ENCODE measurements around the gene LNX2. TPM values are rescaled to one million over a fixed set of nuclear protein-coding genes. Genes with fewer than 3 reads are reported as not detected.

LNX2 gene
- total RNA-seq, 1 donor from 2014 or later: 29.7 TPM

GRCh38 chr13:27569405-27569804, 50.9 kb downstream of the LNX2 start:
- TF ChIP-seq, protein P1, sequence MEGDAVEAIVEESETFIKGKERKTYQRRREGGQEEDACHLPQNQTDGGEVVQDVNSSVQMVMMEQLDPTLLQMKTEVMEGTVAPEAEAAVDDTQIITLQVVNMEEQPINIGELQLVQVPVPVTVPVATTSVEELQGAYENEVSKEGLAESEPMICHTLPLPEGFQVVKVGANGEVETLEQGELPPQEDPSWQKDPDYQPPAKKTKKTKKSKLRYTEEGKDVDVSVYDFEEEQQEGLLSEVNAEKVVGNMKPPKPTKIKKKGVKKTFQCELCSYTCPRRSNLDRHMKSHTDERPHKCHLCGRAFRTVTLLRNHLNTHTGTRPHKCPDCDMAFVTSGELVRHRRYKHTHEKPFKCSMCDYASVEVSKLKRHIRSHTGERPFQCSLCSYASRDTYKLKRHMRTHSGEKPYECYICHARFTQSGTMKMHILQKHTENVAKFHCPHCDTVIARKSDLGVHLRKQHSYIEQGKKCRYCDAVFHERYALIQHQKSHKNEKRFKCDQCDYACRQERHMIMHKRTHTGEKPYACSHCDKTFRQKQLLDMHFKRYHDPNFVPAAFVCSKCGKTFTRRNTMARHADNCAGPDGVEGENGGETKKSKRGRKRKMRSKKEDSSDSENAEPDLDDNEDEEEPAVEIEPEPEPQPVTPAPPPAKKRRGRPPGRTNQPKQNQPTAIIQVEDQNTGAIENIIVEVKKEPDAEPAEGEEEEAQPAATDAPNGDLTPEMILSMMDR (IDR thresholded peaks at IDR 0.05): no peak
- no peaks in the 10 kb centered on the region for H3K27me3 ChIP-seq (ENCODE audit: low read depth)
- H3K27ac ChIP-seq: no peak overlapping the region
- DNase-seq (no peak), ATAC-seq (no peak)
- peaks cover 44% of the 10 kb centered on the region for H3K36me3 ChIP-seq
- intact Hi-C loops (cut with DNase I): no loop called here
- H3K9me3 ChIP-seq: no peaks in the 10 kb centered on the region
- no peaks in the 10 kb centered on the region for H3K4me1 ChIP-seq
- H3K4me3 ChIP-seq: no peak overlapping the region

- no peak for DNase-seq
- H3K4me1 ChIP-seq: no peaks in the 10 kb centered on the region
Measured at GRCh38 chr13:27565818-27566217, 54.5 kb downstream of the LNX2 start.

DNA sequence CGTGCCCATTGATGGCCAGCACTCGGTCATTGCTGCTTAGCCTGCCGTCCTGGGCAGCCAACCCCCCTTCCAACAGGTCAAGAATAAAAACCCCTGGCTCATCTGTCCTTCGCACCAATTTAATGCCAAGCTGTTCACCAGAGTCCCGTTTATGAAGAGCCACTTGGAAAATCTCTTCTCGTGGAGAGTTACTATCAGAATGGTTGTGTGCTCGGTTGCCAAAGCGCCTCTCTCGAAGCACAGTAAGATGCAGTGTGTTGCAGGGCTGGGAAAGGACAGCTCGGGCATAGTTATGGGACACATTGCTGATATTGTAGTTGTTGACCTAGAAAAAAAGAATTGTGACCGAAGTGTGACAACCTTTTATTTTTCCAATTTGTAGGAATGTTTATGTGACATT, 57.9 kb downstream of the LNX2 start:
- H3K4me3 ChIP-seq: no peak overlapping the region
- ATAC-seq (no peak), DNase-seq (no peak)
- intact Hi-C loops (cut with DNase I): no loop called here
- TF ChIP-seq, protein P1 (IDR thresholded peaks at IDR 0.05): no peak
- H3K36me3 ChIP-seq: peaks cover 50% of the 10 kb centered on the region
- H3K4me1 ChIP-seq: no peaks in the 10 kb centered on the region
- H3K9me3 ChIP-seq: no peaks in the 10 kb centered on the region
- H3K27ac ChIP-seq: no peak overlapping the region
- H3K27me3 ChIP-seq (ENCODE audit: low read depth): no peaks in the 10 kb centered on the region

More at GRCh38 chr13:27565818-27566217, 54.5 kb downstream of the LNX2 start:
- Histone ChIP-seq H3K27ac (no peak overlapping the region), H3K27me3 (ENCODE audit: low read depth) (no peaks in the 10 kb centered on the region), H3K4me3 (no peak overlapping the region), H3K9me3 (no peaks in the 10 kb centered on the region), H3K36me3 (peaks cover 56% of the 10 kb centered on the region)
- no peak for ATAC-seq
- TF ChIP-seq, protein P1 (IDR thresholded peaks at IDR 0.05): no peak
- intact Hi-C loops (cut with DNase I): no loop called here

- TF ChIP-seq, protein P1 (IDR thresholded peaks at IDR 0.05): no peak
Measured at GRCh38 chr13:27559719-27560118, 60.6 kb downstream of the LNX2 start.

GRCh38 chr13:27556109-27556508, 64.2 kb downstream of the LNX2 start:
- Histone ChIP-seq H3K36me3 (peaks cover 62% of the 10 kb centered on the region), H3K9me3 (no peaks in the 10 kb centered on the region), H3K27ac (no peak overlapping the region), H3K4me3 (no peak overlapping the region), H3K4me1 (peaks cover 10% of the 10 kb centered on the region), H3K27me3 (ENCODE audit: low read depth) (no peaks in the 10 kb centered on the region)
- TF ChIP-seq, protein P1 (IDR thresholded peaks at IDR 0.05): no peak
- intact Hi-C loops (cut with DNase I): no loop called here
- DNase-seq (no peak), ATAC-seq (no peak)

More at GRCh38 chr13:27559719-27560118, 60.6 kb downstream of the LNX2 start:
- intact Hi-C loops (cut with DNase I): no loop called here
- peak in 1 of 2 donors; percentile 29 for ATAC-seq
- H3K27ac ChIP-seq: no peak overlapping the region
- no peak overlapping the region for H3K4me3 ChIP-seq
- peaks cover 43% of the 10 kb centered on the region for H3K36me3 ChIP-seq
- H3K9me3 ChIP-seq: no peaks in the 10 kb centered on the region
- no peak for DNase-seq
- H3K27me3 ChIP-seq (ENCODE audit: low read depth): no peaks in the 10 kb centered on the region
- H3K4me1 ChIP-seq: no peaks in the 10 kb centered on the region

DNA sequence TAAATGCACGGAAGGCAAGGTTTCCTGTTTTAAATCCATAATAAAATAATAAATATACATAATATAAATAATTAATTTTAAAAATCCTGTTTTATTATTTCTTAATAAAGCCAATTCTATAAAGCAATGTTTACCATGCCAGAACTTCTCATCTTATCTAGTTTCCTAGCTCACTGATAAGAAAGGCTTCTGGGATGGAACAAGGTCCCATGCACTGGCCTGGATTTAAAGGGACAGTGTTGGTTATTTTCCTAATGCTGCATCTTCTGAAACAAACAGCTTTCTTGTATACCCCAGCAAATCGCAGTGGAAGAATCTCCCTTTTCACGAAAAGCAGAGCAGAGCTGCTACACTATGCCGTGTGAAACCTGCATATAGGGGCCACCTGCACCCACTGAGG, 68.8 kb downstream of the LNX2 start:
- ATAC-seq: peak in 1 of 2 donors; percentile 32
- peaks cover 78% of the 10 kb centered on the region for H3K36me3 ChIP-seq
- no peak for DNase-seq
- H3K27me3 ChIP-seq (ENCODE audit: low read depth): no peaks in the 10 kb centered on the region
- H3K9me3 ChIP-seq: no peaks in the 10 kb centered on the region
- TF ChIP-seq, protein P1 (IDR thresholded peaks at IDR 0.05): no peak
- no peak overlapping the region for H3K4me3 ChIP-seq
- peaks cover 14% of the 10 kb centered on the region for H3K4me1 ChIP-seq
- intact Hi-C loops (cut with DNase I): no loop called here
- H3K27ac ChIP-seq: no peak overlapping the region
